GM03348 (cell line): ENCODE measurements around the gene ALK.
A peak's percentile ranks its signal among the peaks of the same experiment; 100 is the strongest.

Experiments
- DNase-seq: peaks from one replicate; pipeline ENCODE4 v3.0.0; 2012; ENCODE audit warnings: low spot score

The ALK gene

GRCh38 chr2:29487967-29488555 is 433.3 kb downstream of the ALK start:
- no peak for DNase-seq

- DNase-seq = no peak
Observed at GRCh38 chr2:29485631-29486030, 435.8 kb downstream of the ALK start.

GRCh38 chr2:29485117-29485516 is 436.3 kb downstream of the ALK start:
- DNase-seq = no peak

- no peak for DNase-seq
Observed at GRCh38 chr2:29482867-29483266, 438.5 kb downstream of the ALK start.

GRCh38 chr2:29482348-29482747 is 439.0 kb downstream of the ALK start:
- DNase-seq = no peak

- DNase-seq = no peak
Observed at GRCh38 chr2:29481313-29481712, 440.1 kb downstream of the ALK start.

- no peak for DNase-seq
Observed at GRCh38 chr2:29480426-29480825, 441.0 kb downstream of the ALK start.

- no peak for DNase-seq
Observed at GRCh38 chr2:29479401-29479800, 442.0 kb downstream of the ALK start.

- DNase-seq = no peak
Observed at GRCh38 chr2:29478641-29479040, 442.7 kb downstream of the ALK start.

GRCh38 chr2:29477186-29477585 is 444.2 kb downstream of the ALK start:
- DNase-seq = no peak

- DNase-seq = no peak
Observed at GRCh38 chr2:29475499-29475898, 445.9 kb downstream of the ALK start.

- DNase-seq = no peak
Observed at GRCh38 chr2:29469961-29470360, 451.4 kb downstream of the ALK start.

- no peak for DNase-seq
Observed at GRCh38 chr2:29469516-29469915, 451.9 kb downstream of the ALK start.

GRCh38 chr2:29463181-29463900 is 458.0 kb downstream of the ALK start:
- DNase-seq = peak; percentile 73

GRCh38 chr2:29462293-29462692 is 459.1 kb downstream of the ALK start:
- DNase-seq = peak; percentile 30

GRCh38 chr2:29460190-29460589 is 461.2 kb downstream of the ALK start:
- no peak for DNase-seq

GRCh38 chr2:29459445-29460179 is 461.8 kb downstream of the ALK start:
- peak; percentile 63 for DNase-seq

GRCh38 chr2:29456429-29456828 is 465.0 kb downstream of the ALK start:
- DNase-seq = no peak

- DNase-seq = peak; percentile 12
Observed at GRCh38 chr2:29455200-29455860, 466.1 kb downstream of the ALK start.

GRCh38 chr2:29452036-29452435 is 469.4 kb downstream of the ALK start:
- no peak for DNase-seq

GRCh38 chr2:29450596-29451222 is 470.7 kb downstream of the ALK start:
- DNase-seq = no peak

GRCh38 chr2:29449499-29449898 is 471.9 kb downstream of the ALK start:
- no peak for DNase-seq
